Endothelial cell of umbilical vein (primary cell): ENCODE measurements around the gene PADI1. TPM values are rescaled to one million over a fixed set of nuclear protein-coding genes. Genes with fewer than 3 reads are reported as not detected.
A peak's percentile ranks its signal among the peaks of the same experiment; 100 is the strongest.

Experiments
- BruUV-seq: library from RNA; stranded (reverse); fragments of 400-500 nt; replicated peaks from 2 replicates; lab custom pipeline; 2021; lab: Mats Ljungman, UMichigan
- CTCF ChIA-PET: fragments of 300-600, 350-600 bp; sonication (Branson Sonifier 250); formaldehyde crosslinking; loops from one replicate; lab custom pipeline; 2021; ENCODE audit warnings: antibody characterized with exemption, inconsistent platforms; lab: Charles Lee
- POLR2A ChIA-PET: fragments of 300-600, 350-600 bp; sonication (Branson Sonifier 250); formaldehyde crosslinking; loops from one replicate; lab custom pipeline; 2021; ENCODE audit warnings: antibody characterized with exemption, inconsistent platforms; lab: Charles Lee
- DNase-seq: peaks from one replicate; pipeline ENCODE4 v3.0.0-alpha.2; 2011; ENCODE audit warnings: low read depth, low spot score
- FAIRE-seq: peaks from 2 replicates; lab custom pipeline; 2011; peaks lifted over from hg19 to GRCh38; lab: Jason Lieb, UNC
- H2AFZ ChIP-seq: 2 replicates; pipeline ENCODE4 v1.6.0; 2012; ENCODE audit warnings: low read depth, low read length, control low read depth, inconsistent platforms
- H3K27ac ChIP-seq: 2 replicates; pipeline ENCODE4 v1.5.1; 2011; ENCODE audit warnings: low read depth, mild to moderate bottlenecking, control low read depth, low read length, moderate library complexity; ENCODE audit not compliant: insufficient read depth
- H3K27me3 ChIP-seq, 2 experiments: 2 replicates each; pipeline versions ENCODE4 v1.6.0 to v1.6.1; 2011; ENCODE audit warnings: low read length in 2 of 2, mixed read lengths in 1 of 2; ENCODE audit not compliant: control insufficient read depth in 2 of 2, insufficient read depth in 2 of 2
- H3K36me3 ChIP-seq, 2 experiments: 2 replicates in 1 of 2; 3 replicates in 1 of 2; pipeline ENCODE4 v1.5.1; 2011; ENCODE audit warnings: low read length in 2 of 2, mild to moderate bottlenecking in 1 of 2, moderate library complexity in 1 of 2; ENCODE audit not compliant: control insufficient read depth in 2 of 2, insufficient read depth in 2 of 2; ENCODE audit errors: extremely low read depth in 1 of 2
- H3K4me1 ChIP-seq: 3 replicates; pipeline ENCODE4 v1.5.1; 2011; ENCODE audit warnings: mild to moderate bottlenecking, low read length; ENCODE audit not compliant: control insufficient read depth, insufficient read depth; ENCODE audit errors: extremely low read depth
- H3K4me2 ChIP-seq: 2 replicates; pipeline ENCODE4 v1.6.1; 2011; ENCODE audit warnings: low read length, control low read depth, mixed read lengths; ENCODE audit not compliant: insufficient read depth
- H3K4me3 ChIP-seq, 3 experiments: fragments of 200-600 bp in 1 of 3; sonication (generic), shearing (Covaris generic) in 1 of 3; replicated peaks in 1 of 3; 2 replicates each; pipeline ENCODE4 v1.5.1; 2011 to 2016; ENCODE audit warnings: control low read depth in 3 of 3, low read length in 3 of 3, mild to moderate bottlenecking in 2 of 3, inconsistent platforms in 1 of 3, low read depth in 1 of 3, moderate library complexity in 1 of 3; ENCODE audit not compliant: insufficient read depth in 1 of 3
- H3K79me2 ChIP-seq: 2 replicates; pipeline ENCODE4 v1.6.0; 2012; ENCODE audit warnings: low read length, inconsistent platforms; ENCODE audit not compliant: control insufficient read depth, insufficient read depth
- H3K9ac ChIP-seq: replicated peaks from 2 replicates; pipeline ENCODE3; 2011; ENCODE audit warnings: low read length, control low read depth; ENCODE audit not compliant: insufficient read depth; ENCODE audit errors: extremely low read depth
- H3K9me1 ChIP-seq: replicated peaks from 3 replicates; pipeline ENCODE4 v1.6.0; 2011; ENCODE audit warnings: mild to moderate bottlenecking, low read length; ENCODE audit not compliant: control insufficient read depth, insufficient read depth; ENCODE audit errors: extremely low read depth
- H3K9me3 ChIP-seq: replicated peaks from 2 replicates; pipeline ENCODE4 v1.5.1; 2012; ENCODE audit warnings: low read length, inconsistent platforms; ENCODE audit not compliant: control insufficient read depth, insufficient read depth
- H4K20me1 ChIP-seq: replicated peaks from 2 replicates; pipeline ENCODE3; 2011; ENCODE audit warnings: mild to moderate bottlenecking, low read length; ENCODE audit not compliant: control insufficient read depth, insufficient read depth; ENCODE audit errors: extremely low read depth
- CTCF ChIP-seq, 2 donors: IDR thresholded peaks; 1 replicate in 1 of 2; 2 replicates in 1 of 2; pipeline ENCODE4 v1.5.1; 2011; ENCODE audit warnings: low read length in 2 of 2, mild to moderate bottlenecking in 2 of 2, moderate library complexity in 2 of 2, control low read depth in 1 of 2, inconsistent platforms in 1 of 2, low read depth in 1 of 2; ENCODE audit not compliant: insufficient read depth in 1 of 2; ENCODE audit errors: extremely low read depth in 1 of 2
- EZH2 ChIP-seq: IDR thresholded peaks from 2 replicates; pipeline ENCODE4 v1.6.1; 2012; ENCODE audit warnings: borderline replicate concordance, low read depth, mild to moderate bottlenecking, moderate library complexity, low read length, inconsistent platforms; ENCODE audit not compliant: severe bottlenecking
- FOS ChIP-seq: IDR thresholded peaks from 2 replicates; pipeline ENCODE4 v1.6.1; 2011; ENCODE audit warnings: mild to moderate bottlenecking, low read length, moderate library complexity, borderline replicate concordance; ENCODE audit not compliant: insufficient read depth
- GATA2 ChIP-seq: IDR thresholded peaks from 2 replicates; pipeline ENCODE4 v1.7.0; 2011; ENCODE audit warnings: low read depth, mild to moderate bottlenecking, moderate library complexity, mixed read lengths, low read length; ENCODE audit not compliant: insufficient read length, insufficient read depth
- JUN ChIP-seq: IDR thresholded peaks from 2 replicates; pipeline ENCODE4 v1.6.1; 2011; ENCODE audit warnings: borderline replicate concordance, low read depth; ENCODE audit not compliant: insufficient read length, insufficient read depth
- MAX ChIP-seq: IDR thresholded peaks from 2 replicates; pipeline ENCODE4 v1.6.1; 2011; ENCODE audit not compliant: insufficient read depth, insufficient read length
- MYC ChIP-seq: IDR thresholded peaks from one replicate; pipeline ENCODE4 v1.6.1; 2011; ENCODE audit warnings: mild to moderate bottlenecking, low read depth, low read length
- POLR2A ChIP-seq: IDR thresholded peaks from 2 replicates; pipeline ENCODE4 v1.6.1; 2012; ENCODE audit warnings: low read depth, mild to moderate bottlenecking, control low read depth, low read length
- POLR2AphosphoS5 ChIP-seq: IDR thresholded peaks from 2 replicates; pipeline ENCODE4 v1.6.1; 2012; ENCODE audit warnings: low read depth, mild to moderate bottlenecking, control low read depth, low read length, moderate library complexity; ENCODE audit not compliant: insufficient read depth
- dilution Hi-C: fragments of 300-500 bp; cut with MboI; formaldehyde crosslinking; loops from one replicate; pipeline ENCODE4 v1.15.0; 2019; ENCODE audit warnings: low sequenced_read_pairs; ENCODE audit not compliant: extremely low pct_ligation_motif_present
- intact Hi-C: fragments of 100-400 bp; cut with micrococcal nuclease; formaldehyde crosslinking; loops from one replicate; pipeline ENCODE4 v1.10.0; 2022
- polyA plus RNA-seq, 4 experiments: library from polyadenylated mRNA; depleted of rRNA in 3 of 4; stranded (reverse) in 3 of 4; unstranded in 1 of 4; fragments of >200 nt; gene quantifications; 2 replicates each; pipeline versions ENCODE4 v1.2.1 to v1.2.3, GENCODE V29; 2011 to 2012; ENCODE audit warnings: missing spikeins in 1 of 4
- total RNA-seq: library from RNA; stranded (reverse); gene quantifications from 2 replicates; pipeline ENCODE4 v1.2.3, GENCODE V29; 2021

The PADI1 gene
- total and polyA plus RNA-seq, 2 donors (not counting 3 experiments of a cell fraction or from before 2014, with no cell fraction given): 0.01 TPM; not detected in 1

GRCh38 chr1:17250601-17251000, 45.7 kb downstream of the PADI1 start:
- H3K79me2 ChIP-seq: no peaks in the 10 kb centered on the region
- H3K36me3 ChIP-seq: no peaks in the 10 kb centered on the region
- H3K4me2 ChIP-seq: no peak overlapping the region
- DNase-seq (peak; percentile 45), FAIRE-seq (no peak)
- ChIA-PET CTCF (interaction anchor here (2.1 to 4.7 kb wide), 3 partner anchors 10 to 125 kb away, joined by 8 to 28 read pairs (median 10); no protein-coding TSS in a partner anchor), POLR2A (no interaction called here)
- H3K4me1 ChIP-seq: peaks cover 15% of the 10 kb centered on the region
- no peaks in the 10 kb centered on the region for H3K27me3 ChIP-seq
- no peak for TF ChIP-seq FOS
- TF ChIP-seq POLR2AphosphoS5: peak; percentile 41
- TF ChIP-seq EZH2: no peak
- no peaks in the 10 kb centered on the region for H4K20me1 ChIP-seq
- intact Hi-C loops (loop anchor here (2.0 kb wide), 1 partner anchor 24 kb away; no protein-coding TSS in a partner anchor), dilution Hi-C loops (no loop called here)
- H3K27ac ChIP-seq: no peak overlapping the region
- BruUV-seq: no TSS peak
- H3K9me3 ChIP-seq: no peaks in the 10 kb centered on the region
- no peak overlapping the region for H2AFZ ChIP-seq
- no peaks in the 10 kb centered on the region for H3K9me1 ChIP-seq
- no peak overlapping the region for H3K4me3 ChIP-seq
- no peak overlapping the region for H3K9ac ChIP-seq

- Histone ChIP-seq H3K4me2 (no peak overlapping the region), H3K9me3 (no peaks in the 10 kb centered on the region), H3K27ac (peak overlapping the region; percentile 12), H4K20me1 (no peaks in the 10 kb centered on the region), H3K36me3 (no peaks in the 10 kb centered on the region), H3K79me2 (no peaks in the 10 kb centered on the region), H3K9ac (no peak overlapping the region), H2AFZ (no peak overlapping the region), H3K27me3 (no peaks in the 10 kb centered on the region), H3K4me3 (no peak overlapping the region), H3K4me1 (peaks cover 15% of the 10 kb centered on the region), H3K9me1 (no peaks in the 10 kb centered on the region)
- FAIRE-seq (no peak), DNase-seq (no peak)
- dilution Hi-C loops (no loop called here), intact Hi-C loops (loop anchor here (2.0 kb wide), 1 partner anchor 24 kb away; no protein-coding TSS in a partner anchor)
- CTCF ChIA-PET: interaction anchor here (2.1 to 2.5 kb wide), 2 partner anchors 11 to 126 kb away, joined by 8 to 10 read pairs; no protein-coding TSS in a partner anchor
- POLR2A ChIA-PET: no interaction called here
- BruUV-seq: no TSS peak
- no peak for TF ChIP-seq FOS
- TF ChIP-seq POLR2AphosphoS5: no peak
- no peak for TF ChIP-seq GATA2
- TF ChIP-seq JUN: no peak
- TF ChIP-seq POLR2A: no peak
- no peak for TF ChIP-seq CTCF (IDR thresholded peaks at IDR 0.05; ENCODE audit: extremely low read depth in 1 of 2, insufficient read depth in 1 of 2, low read depth in 1 of 2, low read length in 2 of 2)
- TF ChIP-seq EZH2: no peak
- no peak for TF ChIP-seq MAX
- no peak for TF ChIP-seq MYC
These were observed 46.3 kb downstream of the PADI1 start for GRCh38 chr1:17251246-17251645.
